Breast epithelium (tissue), 4 donors: ENCODE data around the gene ISG20. TPM values are rescaled to one million over a fixed set of nuclear protein-coding genes. Genes with fewer than 3 reads are reported as not detected.

Experiments
- DNase-seq, 2 donors: peaks; one replicate each; pipeline ENCODE4 v3.0.0-alpha.2; 2019; ENCODE audit warnings: low spot score in 2 of 2
- H3K27ac ChIP-seq, 2 donors: fragments of 200-600 bp; sonication (generic) in 1 of 2; one replicate each; pipeline ENCODE4 v1.5.1; 2016 to 2019; ENCODE audit warnings: mild to moderate bottlenecking in 1 of 2
- H3K27me3 ChIP-seq, 2 donors: fragments of 200-600 bp; sonication (generic) in 1 of 2; one replicate each; pipeline versions ENCODE4 v1.5.1 to v1.6.0; 2017 to 2019; ENCODE audit warnings: control low read depth in 1 of 2, mild to moderate bottlenecking in 1 of 2
- H3K36me3 ChIP-seq: fragments of 200-600 bp; one replicate; pipeline ENCODE4 v1.5.1; 2019
- H3K4me1 ChIP-seq, 2 donors: fragments of 200-600 bp; sonication (generic); one replicate each; pipeline ENCODE4 v1.5.1; 2016 to 2019; ENCODE audit warnings: control low read depth in 1 of 2
- H3K4me3 ChIP-seq, 3 donors: fragments of 200-600 bp; sonication (generic); 1 replicate in 2 of 3; 2 replicates in 1 of 3; pipeline ENCODE4 v1.5.1; 2016 to 2019; ENCODE audit warnings: mild to moderate bottlenecking in 3 of 3, moderate library complexity in 2 of 3
- H3K9me3 ChIP-seq, 2 donors: fragments of 200-600 bp; sonication (generic) in 1 of 2; one replicate each; pipeline ENCODE4 v1.5.1; 2016 to 2019; ENCODE audit warnings: control low read depth in 1 of 2
- CTCF ChIP-seq, 3 donors: fragments of 450-650 bp; IDR thresholded peaks; one replicate each; pipeline ENCODE4 v1.5.1; 2016 to 2017; ENCODE audit warnings: antibody characterized with exemption in 3 of 3, mild to moderate bottlenecking in 3 of 3, moderate library complexity in 3 of 3
- POLR2A ChIP-seq: fragments of 450-650 bp; IDR thresholded peaks from one replicate; pipeline ENCODE4 v1.6.1; 2016; ENCODE audit warnings: antibody characterized with exemption, mild to moderate bottlenecking, moderate library complexity
- POLR2AphosphoS5 ChIP-seq, 3 donors: sonication (generic); formaldehyde crosslinking; IDR thresholded peaks; one replicate each; pipeline ENCODE4 v1.6.1; 2017; ENCODE audit warnings: antibody characterized with exemption in 3 of 3
- intact Hi-C: fragments of 100-400 bp; cut with DNase I; formaldehyde crosslinking; loops from one replicate; pipeline ENCODE4 v1.15.1; 2023; ENCODE audit warnings: low total_unique reads
- total RNA-seq, 3 donors: library from RNA; depleted of rRNA; stranded (reverse); fragments of >200 nt; gene quantifications; one replicate each; pipeline ENCODE4 v1.1.0, GENCODE V29; 2016

ISG20 gene
- total RNA-seq, 3 donors from 2014 or later = 7.4 to 34.4 (median 18.6) TPM

DNA sequence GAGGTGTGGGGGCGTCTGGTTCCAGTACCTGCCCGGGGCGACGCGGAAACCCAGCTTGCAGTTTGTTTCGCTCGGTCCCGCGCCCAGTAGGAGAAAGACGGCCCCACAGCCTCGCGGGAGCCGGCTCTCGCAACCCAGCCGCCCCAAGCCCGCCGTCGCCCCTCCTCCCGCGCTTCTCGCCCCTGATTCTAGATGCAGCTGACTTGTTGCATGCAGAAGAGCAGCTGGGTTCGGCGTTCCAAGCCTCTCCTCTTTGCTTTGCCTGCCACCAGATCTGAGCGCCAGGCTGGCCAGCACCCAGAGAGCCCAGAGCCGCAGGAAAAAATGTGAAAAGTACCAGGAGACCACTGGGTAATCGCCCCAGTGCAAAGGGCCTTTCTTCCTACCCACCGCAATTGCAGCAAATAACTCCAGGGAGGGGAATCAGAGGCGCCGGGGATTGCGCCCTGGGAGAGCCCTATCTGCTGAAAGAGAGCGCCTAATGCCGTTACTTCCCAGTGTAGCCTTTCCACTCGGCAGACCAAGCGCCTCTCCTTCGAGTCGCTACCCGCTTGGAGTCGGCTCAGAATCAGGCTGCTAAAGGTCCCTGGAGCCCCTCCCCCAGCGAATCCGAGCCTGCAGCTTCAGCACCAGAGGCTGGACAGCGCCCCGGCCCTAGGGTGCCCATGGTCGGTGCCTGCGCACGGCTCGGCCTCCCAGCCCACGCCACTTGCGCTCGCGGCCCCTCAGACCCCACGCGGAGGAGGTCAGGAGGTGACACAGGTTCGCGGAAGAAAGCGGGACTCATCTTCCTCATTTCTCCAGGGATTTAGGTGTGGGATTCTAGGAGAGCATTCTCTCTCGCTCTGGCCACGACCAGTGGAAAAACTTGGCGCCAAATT is 33.4 kb upstream of the ISG20 start:
- Histone ChIP-seq H3K27me3 (peaks cover 6 to 52% of the 10 kb centered on the region in 2 donors), H3K4me1 (peaks cover 0 to 8% of the 10 kb centered on the region in 2 donors), H3K4me3 (peak overlapping the region in 2 of 3 donors; percentile 18 to 44), H3K27ac (no peak overlapping the region), H3K36me3 (no peaks in the 10 kb centered on the region), H3K9me3 (no peaks in the 10 kb centered on the region)
- DNase-seq = no peak
- intact Hi-C loops = no loop called here
- TF ChIP-seq CTCF (IDR thresholded peaks at IDR 0.05) (no peak), POLR2AphosphoS5 (IDR thresholded peaks at IDR 0.05) (no peak), POLR2A (no peak)

GRCh38 chr15:88606070-88606794 is 32.6 kb upstream of the ISG20 start:
- H3K4me3 ChIP-seq = no peak overlapping the region
- H3K27me3 ChIP-seq = peaks cover 6 to 52% of the 10 kb centered on the region in 2 donors
- no peak for DNase-seq
- TF ChIP-seq POLR2A (no peak), CTCF (IDR thresholded peaks at IDR 0.05) (no peak), POLR2AphosphoS5 (IDR thresholded peaks at IDR 0.05) (no peak)
- H3K9me3 ChIP-seq = no peaks in the 10 kb centered on the region
- intact Hi-C loops = no loop called here
- no peaks in the 10 kb centered on the region for H3K36me3 ChIP-seq
- no peak overlapping the region for H3K27ac ChIP-seq
- H3K4me1 ChIP-seq = peaks cover 0 to 8% of the 10 kb centered on the region in 2 donors

GRCh38 chr15:88607951-88608350 is 30.9 kb upstream of the ISG20 start:
- Histone ChIP-seq H3K27ac (no peak overlapping the region), H3K9me3 (no peaks in the 10 kb centered on the region), H3K4me3 (no peak overlapping the region), H3K27me3 (peaks cover 6 to 52% of the 10 kb centered on the region in 2 donors), H3K36me3 (no peaks in the 10 kb centered on the region), H3K4me1 (peaks cover 0 to 8% of the 10 kb centered on the region in 2 donors)
- TF ChIP-seq POLR2AphosphoS5 (IDR thresholded peaks at IDR 0.05) = no peak
- TF ChIP-seq POLR2A = no peak
- no peak for TF ChIP-seq CTCF (IDR thresholded peaks at IDR 0.05)
- DNase-seq = no peak
- intact Hi-C loops = no loop called here

- no peak overlapping the region for H3K27ac ChIP-seq
- H3K9me3 ChIP-seq = no peaks in the 10 kb centered on the region
- no peak for DNase-seq
- intact Hi-C loops = no loop called here
- no peak for TF ChIP-seq CTCF (IDR thresholded peaks at IDR 0.05)
- no peak for TF ChIP-seq POLR2A
- no peak for TF ChIP-seq POLR2AphosphoS5 (IDR thresholded peaks at IDR 0.05)
- H3K36me3 ChIP-seq = no peaks in the 10 kb centered on the region
- no peak overlapping the region for H3K4me3 ChIP-seq
- H3K4me1 ChIP-seq = peaks cover 0 to 8% of the 10 kb centered on the region in 2 donors
- H3K27me3 ChIP-seq = peaks cover 6 to 49% of the 10 kb centered on the region in 2 donors
These were observed 30.1 kb upstream of the ISG20 start for GRCh38 chr15:88608607-88609181.
